Small intestine (tissue), 16 donors: ENCODE measurements around the gene RBBP7. TPM values are rescaled to one million over a fixed set of nuclear protein-coding genes. Genes with fewer than 3 reads are reported as not detected.

Experiments
- DNase-seq, 2 donors: peaks; one replicate each; pipeline versions ENCODE4 v3.0.0 to v3.0.0-alpha.2; 2013
- FAIRE-seq: peaks from 2 replicates; lab custom pipeline; 2012; peaks lifted over from hg19 to GRCh38; lab: Jason Lieb, UNC
- H3K27ac ChIP-seq, 3 donors: one replicate each; pipeline ENCODE4 v1.5.1; 2013; ENCODE audit warnings: low read length in 2 of 3, mild to moderate bottlenecking in 2 of 3, control low read depth in 1 of 3, inconsistent platforms in 1 of 3, low read depth in 1 of 3, moderate library complexity in 1 of 3
- H3K27me3 ChIP-seq, 3 donors: one replicate each; pipeline ENCODE4 v1.6.1; 2013; ENCODE audit warnings: low read length in 3 of 3, inconsistent platforms in 1 of 3; ENCODE audit not compliant: control insufficient read depth in 3 of 3, insufficient read depth in 3 of 3
- H3K36me3 ChIP-seq, 3 donors: one replicate each; pipeline ENCODE4 v1.6.1; 2013; ENCODE audit warnings: low read length in 3 of 3, inconsistent platforms in 1 of 3, low read depth in 1 of 3, mild to moderate bottlenecking in 1 of 3, moderate library complexity in 1 of 3; ENCODE audit not compliant: control insufficient read depth in 3 of 3, insufficient read depth in 2 of 3
- H3K4me1 ChIP-seq, 3 donors: one replicate each; pipeline ENCODE4 v1.6.1; 2013; ENCODE audit warnings: low read length in 2 of 3, inconsistent platforms in 1 of 3, low read depth in 1 of 3, mild to moderate bottlenecking in 1 of 3, moderate library complexity in 1 of 3; ENCODE audit not compliant: control insufficient read depth in 3 of 3, insufficient read depth in 2 of 3
- H3K4me3 ChIP-seq, 3 donors: one replicate each; pipeline ENCODE4 v1.5.1; 2013; ENCODE audit warnings: low read length in 3 of 3, control low read depth in 1 of 3, inconsistent platforms in 1 of 3, low read depth in 1 of 3, mild to moderate bottlenecking in 1 of 3, moderate library complexity in 1 of 3
- H3K9me3 ChIP-seq, 2 donors: one replicate each; pipeline ENCODE4 v1.6.1; 2013; ENCODE audit warnings: low read depth in 1 of 2, low read length in 1 of 2; ENCODE audit not compliant: control insufficient read depth in 2 of 2, insufficient read depth in 1 of 2
- WGBS, 3 donors: extraction: QIAGEN DNeasy Blood & Tissue Kit; methylation state at CpG; one replicate each; pipeline ENCODE4 v1.1.7; 2013; 5-methylcytosine and 5-hydroxymethylcytosine counted together
- long read RNA-seq, 10 donors: transcript quantifications; one replicate each; lab custom pipeline, GENCODE V29; 2026
- polyA plus RNA-seq, 4 donors: library from polyadenylated mRNA; stranded (reverse) in 3 of 4; unstranded in 1 of 4; fragments of 200-250 nt in 3 of 4; fragments of 120-200 nt in 1 of 4; gene quantifications; one replicate each; pipeline versions ENCODE4 v1.2.1 to v1.2.3, GENCODE V29; 2013
- donor health status: healthy with polysubstance abuse.
- donor health status: control.
- donor health status: control.
- donor health status: Bipolar disorder and iron deficiency.
- donor health status: healthy.

Gene RBBP7
- 100 to 1,000 TPM in 2 of 4 donors, 10 to 100 TPM in 2; 50.5 to 126 (median 89.5) TPM for polyA plus RNA-seq
- long read RNA-seq, donor 1, transcript RBBP7-203 (12 exons, 2,333 nt): major isoform, 50 of 77 reads
- long read RNA-seq, donor 1, partial matches to known transcripts: 23 of 77 reads
- long read RNA-seq, donor 1, other reads (novel, unspliced or antisense): 0 of 77 reads
- long read RNA-seq, donor 2, transcript RBBP7-203 (12 exons, 2,333 nt): major isoform, 9 of 15 reads
- long read RNA-seq, donor 2, partial matches to known transcripts: 5 of 15 reads
- long read RNA-seq, donor 2, other reads (novel, unspliced or antisense): 0 of 15 reads
- long read RNA-seq, donor 3, transcript RBBP7-203 (12 exons, 2,333 nt): major isoform, 12 of 32 reads
- long read RNA-seq, donor 3, partial matches to known transcripts: 15 of 32 reads
- long read RNA-seq, donor 3, other reads (novel, unspliced or antisense): 0 of 32 reads
- long read RNA-seq, donor 4: 0 reads
- long read RNA-seq, donor 5, partial matches to known transcripts: 5 of 11 reads
- long read RNA-seq, donor 5, other reads (novel, unspliced or antisense): 0 of 11 reads
- long read RNA-seq, donor 6, transcript RBBP7-203 (12 exons, 2,333 nt): major isoform, 18 of 39 reads
- long read RNA-seq, donor 6, partial matches to known transcripts: 16 of 39 reads
- long read RNA-seq, donor 6, other reads (novel, unspliced or antisense): 0 of 39 reads
- long read RNA-seq, donor 7, transcript RBBP7-203 (12 exons, 2,333 nt): major isoform, 67 of 117 reads
- long read RNA-seq, donor 7, partial matches to known transcripts: 38 of 117 reads
- long read RNA-seq, donor 7, other reads (novel, unspliced or antisense): 0 of 117 reads
- long read RNA-seq, donor 8, partial matches to known transcripts: 0 of 1 reads
- long read RNA-seq, donor 8, other reads (novel, unspliced or antisense): 0 of 1 reads
- long read RNA-seq, donor 9, transcript RBBP7-203 (12 exons, 2,333 nt): major isoform, 6 of 8 reads
- long read RNA-seq, donor 9, partial matches to known transcripts: 0 of 8 reads
- long read RNA-seq, donor 9, other reads (novel, unspliced or antisense): 0 of 8 reads
- long read RNA-seq, donor 10, transcript RBBP7-203 (12 exons, 2,333 nt): major isoform, 45 of 92 reads
- long read RNA-seq, donor 10, partial matches to known transcripts: 42 of 92 reads
- long read RNA-seq, donor 10, other reads (novel, unspliced or antisense): 0 of 92 reads

DNA sequence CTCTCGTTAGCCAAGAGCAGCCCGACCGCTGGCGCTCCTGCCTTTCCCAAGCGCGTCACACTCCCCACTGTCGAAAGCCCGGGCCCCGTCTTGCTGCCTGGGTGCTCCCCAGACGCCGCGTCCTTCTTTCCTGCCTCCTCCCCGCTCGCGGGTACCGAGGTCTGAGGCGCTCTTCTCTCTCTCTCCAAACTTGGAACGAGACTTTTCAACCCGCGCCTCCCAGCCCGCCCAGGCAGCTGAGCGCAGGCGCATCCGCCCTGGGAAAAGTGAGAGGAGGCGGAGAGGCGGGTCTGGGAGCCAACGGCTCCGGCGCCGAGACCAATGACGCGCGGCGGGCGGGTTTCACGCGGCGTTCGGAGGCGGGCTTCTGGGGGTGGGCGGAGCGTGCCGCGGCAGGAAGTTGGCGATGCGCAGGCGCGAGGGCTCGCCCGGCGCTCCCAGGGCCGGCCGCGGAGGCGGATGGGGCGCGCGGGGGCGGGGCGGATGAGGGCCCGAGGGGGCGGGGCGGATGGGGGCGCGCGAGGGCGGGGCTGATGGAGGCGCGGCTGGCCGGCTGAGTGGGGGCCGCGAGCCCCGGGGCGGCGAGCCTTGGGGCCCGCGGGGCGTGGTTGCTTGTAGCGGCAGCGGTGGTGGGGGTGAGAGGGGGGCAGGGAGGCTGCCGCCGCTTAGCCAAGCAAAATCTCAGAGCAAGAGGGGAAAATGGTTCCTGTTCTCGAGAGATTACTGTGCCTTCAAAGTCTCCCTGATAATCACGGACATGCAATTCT is at the start of gene RBBP7:
Gene RBBP7 (minus strand): TSS at position 268 of the 767 bp plus-strand sequence. CDS start 309 bp downstream, outside the sequence.
- Histone ChIP-seq H3K9me3 (no peaks in the 10 kb centered on the region), H3K4me1 (no peaks in the 10 kb centered on the region), H3K27me3 (peaks cover 0 to 3% (median 0%) of the 10 kb centered on the region in 3 donors), H3K4me3 (peak within 1 kb of the TSS; percentile 53 to 91 (median 89)), H3K36me3 (peaks cover 0 to 4% (median 0%) of the 10 kb centered on the region in 3 donors), H3K27ac (peak within 1 kb of the TSS; percentile 92 to 100 (median 98))
- WGBS, 3 donors: 0 to 7% (median 1%) methylated on average over 24 to 84 of the region's 84 CpGs
- DNase-seq: peak; percentile 87 to 92
- FAIRE-seq: no peak

DNA sequence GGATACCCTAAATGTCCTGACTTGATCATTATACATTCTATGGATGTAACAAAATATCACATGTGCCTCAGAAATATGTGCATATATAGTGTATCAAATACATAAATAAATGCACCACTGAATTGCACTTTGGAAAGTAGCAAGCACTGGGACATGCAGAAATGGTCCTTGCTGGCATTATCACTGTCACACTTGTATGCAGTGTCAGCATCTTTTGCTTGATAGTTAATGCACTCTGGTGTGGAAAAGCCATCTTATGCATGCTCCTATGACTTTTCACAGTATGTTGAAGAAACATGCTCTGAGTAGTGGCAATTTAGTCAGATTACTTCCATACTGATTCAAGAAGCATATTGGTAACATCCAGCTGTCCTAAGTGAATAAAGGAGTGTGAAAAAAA is 48.8 kb upstream of the RBBP7 start:
- Histone ChIP-seq H3K4me1 (no peaks in the 10 kb centered on the region), H3K9me3 (no peaks in the 10 kb centered on the region), H3K36me3 (no peaks in the 10 kb centered on the region), H3K27ac (no peak overlapping the region), H3K27me3 (no peaks in the 10 kb centered on the region), H3K4me3 (no peak overlapping the region)
- DNase-seq (no peak), FAIRE-seq (no peak)

GRCh38 chrX:16917120-16917519 is 47.0 kb upstream of the RBBP7 start:
- H3K9me3 ChIP-seq: no peaks in the 10 kb centered on the region
- H3K4me1 ChIP-seq: no peaks in the 10 kb centered on the region
- no peak overlapping the region for H3K4me3 ChIP-seq
- 80 to 91% (median 82%) methylated on average over 6 of the region's 6 CpGs for WGBS, 3 donors
- H3K36me3 ChIP-seq: no peaks in the 10 kb centered on the region
- no peak overlapping the region for H3K27ac ChIP-seq
- H3K27me3 ChIP-seq: peaks cover 0 to 2% (median 0%) of the 10 kb centered on the region in 3 donors
- no peak for DNase-seq
- FAIRE-seq: no peak

DNA sequence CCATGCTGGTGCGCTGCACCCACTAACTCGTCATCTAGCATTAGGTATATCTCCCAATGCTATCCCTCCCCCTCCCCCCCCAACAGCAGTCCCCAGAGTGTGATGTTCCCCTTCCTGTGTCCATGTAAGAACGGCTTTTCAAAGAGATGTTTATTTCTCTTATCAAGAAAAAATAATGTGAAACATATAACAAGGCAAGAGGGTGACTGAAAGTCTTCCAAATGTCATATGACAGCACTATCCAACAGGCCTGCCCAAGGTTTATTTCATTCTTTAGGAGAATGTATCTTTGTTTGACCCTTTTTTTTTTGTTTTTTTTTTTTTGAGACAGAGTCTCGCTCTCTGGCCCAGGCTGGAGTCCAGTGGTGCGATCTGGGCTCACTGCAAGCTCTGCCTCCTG is 46.4 kb upstream of the RBBP7 start:
- Histone ChIP-seq H3K4me3 (no peak overlapping the region), H3K27me3 (peaks cover 0 to 2% (median 0%) of the 10 kb centered on the region in 3 donors), H3K9me3 (no peaks in the 10 kb centered on the region), H3K4me1 (no peaks in the 10 kb centered on the region), H3K27ac (no peak overlapping the region), H3K36me3 (no peaks in the 10 kb centered on the region)
- DNase-seq: no peak
- WGBS, 3 donors: 79 to 93% (median 85%) methylated on average over 1 to 4 of the region's 5 CpGs
- FAIRE-seq: no peak

DNA sequence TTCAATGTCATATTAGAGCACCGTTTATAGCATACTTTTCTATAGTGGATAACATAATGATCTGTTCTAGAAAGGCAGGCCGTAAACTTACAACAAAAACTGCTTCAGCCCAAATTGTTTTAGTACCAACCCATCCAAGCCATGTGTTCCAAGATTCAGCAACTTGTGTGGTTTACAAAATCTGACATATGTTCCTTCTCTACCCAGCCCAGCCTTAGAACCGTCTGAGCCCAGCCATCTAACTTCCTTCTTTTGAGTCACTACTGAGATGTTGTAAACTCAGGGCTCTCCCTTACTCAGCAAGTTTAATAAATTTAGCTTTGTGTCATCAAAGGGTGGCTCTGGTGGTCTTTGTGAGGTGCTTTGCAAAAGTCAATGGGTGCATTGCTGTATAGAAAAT is 43.9 kb upstream of the RBBP7 start:
- Histone ChIP-seq H3K36me3 (no peaks in the 10 kb centered on the region), H3K9me3 (no peaks in the 10 kb centered on the region), H3K27me3 (peaks cover 0 to 2% (median 0%) of the 10 kb centered on the region in 3 donors), H3K4me1 (no peaks in the 10 kb centered on the region), H3K27ac (no peak overlapping the region), H3K4me3 (no peak overlapping the region)
- DNase-seq (no peak), FAIRE-seq (no peak)
- WGBS, 3 donors: 61 to 80% (median 68%) methylated on average over 3 of the region's 3 CpGs

DNA sequence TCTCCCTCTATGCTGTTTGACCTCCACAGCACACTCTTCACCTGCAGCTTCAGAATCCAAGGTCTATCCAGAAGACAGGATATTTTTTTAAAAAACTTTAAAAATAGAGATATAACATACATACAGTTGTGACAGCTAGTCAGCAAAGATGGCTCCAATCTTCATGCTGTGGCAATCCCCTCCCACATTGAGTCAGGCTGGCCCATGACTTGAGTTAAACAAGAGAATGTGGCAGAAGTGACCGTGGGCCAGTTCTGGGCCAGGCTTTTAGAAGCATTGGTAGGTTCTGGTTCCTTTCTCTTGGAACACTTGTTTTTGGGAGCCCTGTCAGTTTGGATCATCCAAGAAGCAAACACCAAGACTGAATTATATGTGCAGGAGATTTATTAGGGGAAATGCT is 40.2 kb upstream of the RBBP7 start:
- H3K4me1 ChIP-seq: no peaks in the 10 kb centered on the region
- no peak for DNase-seq
- no peak for FAIRE-seq
- no peaks in the 10 kb centered on the region for H3K9me3 ChIP-seq
- H3K27ac ChIP-seq: no peak overlapping the region
- H3K4me3 ChIP-seq: no peak overlapping the region
- 72 to 86% (median 81%) methylated on average over 1 of the region's 1 CpG for WGBS, 3 donors
- no peaks in the 10 kb centered on the region for H3K36me3 ChIP-seq
- H3K27me3 ChIP-seq: peaks cover 0 to 2% (median 0%) of the 10 kb centered on the region in 3 donors

GRCh38 chrX:16903274-16904022 is 33.3 kb upstream of the RBBP7 start:
- no peak for FAIRE-seq
- WGBS, 3 donors: 75 to 84% (median 78%) methylated on average over 8 of the region's 8 CpGs
- H3K9me3 ChIP-seq: no peaks in the 10 kb centered on the region

More at GRCh38 chrX:16903274-16904022, 33.3 kb upstream of the RBBP7 start:
- no peaks in the 10 kb centered on the region for H3K4me1 ChIP-seq
- H3K27ac ChIP-seq: no peak overlapping the region
- no peaks in the 10 kb centered on the region for H3K27me3 ChIP-seq
- no peak for DNase-seq
- no peaks in the 10 kb centered on the region for H3K36me3 ChIP-seq
- H3K4me3 ChIP-seq: no peak overlapping the region
